ENCODE measurements around the gene KIRREL3.
"Not testable (repeated sequence)": the region's sequence is repeated elsewhere in the genome, so short reads cannot be mapped to it uniquely, and the experiment has no call there.

Gene KIRREL3

GRCh38 chr11:126391286-126391954 is 609.1 kb downstream of the KIRREL3 start:
- DNase-seq, result no peak

GRCh38 chr11:126390272-126390867 is 610.2 kb downstream of the KIRREL3 start:
- no peak for DNase-seq

GRCh38 chr11:126387857-126388256 is 612.7 kb downstream of the KIRREL3 start:
- no peak for DNase-seq

GRCh38 chr11:126386729-126387071 is 613.9 kb downstream of the KIRREL3 start:
- DNase-seq, result not testable (repeated sequence)

- no peak for DNase-seq
Observed at GRCh38 chr11:126385991-126386728, 614.4 kb downstream of the KIRREL3 start.

GRCh38 chr11:126384449-126385070 is 616.0 kb downstream of the KIRREL3 start:
- DNase-seq, result no peak

- DNase-seq, result no peak
Observed at GRCh38 chr11:126383339-126384335, 616.9 kb downstream of the KIRREL3 start.

GRCh38 chr11:126382641-126383040 is 617.9 kb downstream of the KIRREL3 start:
- DNase-seq, result not testable (repeated sequence)

GRCh38 chr11:126381960-126382359 is 618.6 kb downstream of the KIRREL3 start:
- not testable (repeated sequence) for DNase-seq

- no peak for DNase-seq
Observed at GRCh38 chr11:126380909-126381308, 619.7 kb downstream of the KIRREL3 start.

- no peak for DNase-seq
Observed at GRCh38 chr11:126378763-126379162, 621.8 kb downstream of the KIRREL3 start.

- DNase-seq, result no peak
Observed at GRCh38 chr11:126375726-126376125, 624.8 kb downstream of the KIRREL3 start.

GRCh38 chr11:126374562-126375300 is 625.8 kb downstream of the KIRREL3 start:
- DNase-seq, result not testable (repeated sequence)

GRCh38 chr11:126373389-126374066 is 627.0 kb downstream of the KIRREL3 start:
- DNase-seq, result not testable (repeated sequence)
